ENCODE data around the gene AFF1. TPM values are rescaled to one million over a fixed set of nuclear protein-coding genes. Genes with fewer than 3 reads are reported as not detected.

Gene AFF1
- total RNA-seq, 3 donors from 2014 or later: 67.2 to 80.5 (median 70.5) TPM

- intact Hi-C loops (cut with DNase I; ENCODE audit: low total_unique reads): no loop called here
- Histone ChIP-seq H3K4me3 (no peak overlapping the region), H3K36me3 (no peaks in the 10 kb centered on the region), H3K4me1 (no peaks in the 10 kb centered on the region), H3K9me3 (no peaks in the 10 kb centered on the region), H3K27me3 (no peaks in the 10 kb centered on the region), H3K27ac (no peak overlapping the region)
- TF ChIP-seq CTCF (IDR thresholded peaks at IDR 0.05): no peak
- TF ChIP-seq POLR2AphosphoS5 (IDR thresholded peaks at IDR 0.05): no peak
- DNase-seq (ENCODE audit: low spot score in 2 of 2): no peak
Observed at GRCh38 chr4:86901864-86902263, 32.9 kb upstream of the AFF1 start.

- peak overlapping the region; percentile 51 to 66 for H3K27ac ChIP-seq
- no peaks in the 10 kb centered on the region for H3K4me1 ChIP-seq
- H3K36me3 ChIP-seq: no peaks in the 10 kb centered on the region
- no peak for DNase-seq (ENCODE audit: low spot score in 2 of 2)
- no peaks in the 10 kb centered on the region for H3K27me3 ChIP-seq
- intact Hi-C loops (cut with DNase I; ENCODE audit: low total_unique reads): no loop called here
- H3K4me3 ChIP-seq: peak overlapping the region in 1 of 3 donors; percentile 5
- no peaks in the 10 kb centered on the region for H3K9me3 ChIP-seq
- no peak for TF ChIP-seq POLR2AphosphoS5 (IDR thresholded peaks at IDR 0.05)
- no peak for TF ChIP-seq POLR2A (IDR thresholded peaks at IDR 0.05)
- TF ChIP-seq CTCF (IDR thresholded peaks at IDR 0.05): no peak
Observed at GRCh38 chr4:86908251-86908657, 26.6 kb upstream of the AFF1 start.

- H3K36me3 ChIP-seq: no peaks in the 10 kb centered on the region
- DNase-seq (ENCODE audit: low spot score in 2 of 2): no peak
- H3K27ac ChIP-seq: peak overlapping the region in 1 of 2 donors; percentile 51
- H3K4me1 ChIP-seq: no peaks in the 10 kb centered on the region
- intact Hi-C loops (cut with DNase I; ENCODE audit: low total_unique reads): no loop called here
- H3K27me3 ChIP-seq: no peaks in the 10 kb centered on the region
- no peaks in the 10 kb centered on the region for H3K9me3 ChIP-seq
- H3K4me3 ChIP-seq: no peak overlapping the region
- TF ChIP-seq CTCF (IDR thresholded peaks at IDR 0.05) (no peak), POLR2AphosphoS5 (IDR thresholded peaks at IDR 0.05) (no peak), POLR2A (IDR thresholded peaks at IDR 0.05) (no peak)
Observed at GRCh38 chr4:86909546-86910295, 25.1 kb upstream of the AFF1 start.

- H3K4me3 ChIP-seq: no peak overlapping the region
- no peak overlapping the region for H3K27ac ChIP-seq
- TF ChIP-seq POLR2A (IDR thresholded peaks at IDR 0.05): no peak
- TF ChIP-seq POLR2AphosphoS5 (IDR thresholded peaks at IDR 0.05): no peak
- TF ChIP-seq CTCF (IDR thresholded peaks at IDR 0.05): no peak
- H3K36me3 ChIP-seq: no peaks in the 10 kb centered on the region
- DNase-seq (ENCODE audit: low spot score in 2 of 2): no peak
- intact Hi-C loops (cut with DNase I; ENCODE audit: low total_unique reads): no loop called here
- no peaks in the 10 kb centered on the region for H3K9me3 ChIP-seq
- H3K4me1 ChIP-seq: no peaks in the 10 kb centered on the region
- H3K27me3 ChIP-seq: no peaks in the 10 kb centered on the region
Observed at GRCh38 chr4:86910369-86910768, 24.4 kb upstream of the AFF1 start.

GRCh38 chr4:86910820-86911684 is 23.8 kb upstream of the AFF1 start:
- TF ChIP-seq CTCF (IDR thresholded peaks at IDR 0.05) (no peak), POLR2A (IDR thresholded peaks at IDR 0.05) (no peak), POLR2AphosphoS5 (IDR thresholded peaks at IDR 0.05) (no peak)
- Histone ChIP-seq H3K27me3 (no peaks in the 10 kb centered on the region), H3K4me3 (no peak overlapping the region), H3K4me1 (no peaks in the 10 kb centered on the region), H3K27ac (no peak overlapping the region), H3K36me3 (no peaks in the 10 kb centered on the region), H3K9me3 (no peaks in the 10 kb centered on the region)
- DNase-seq (ENCODE audit: low spot score in 2 of 2): no peak
- intact Hi-C loops (cut with DNase I; ENCODE audit: low total_unique reads): no loop called here
